GM12878 (cell line): ENCODE results near the gene GARIN5A. TPM values are rescaled to one million over a fixed set of nuclear protein-coding genes. Genes with fewer than 3 reads are reported as not detected.

Experiments used
- ATAC-seq: fragments of 200-7000 bp; cut with Tn5 transposase; 3 replicates; pipeline ENCODE4 v1.9.1; 2020; ENCODE audit warnings: mild to moderate bottlenecking, moderate library complexity
- BruUV-seq: library from RNA; stranded (reverse); fragments of 400-500 nt; replicated peaks from 2 replicates; lab custom pipeline; 2021; lab: Mats Ljungman, UMichigan
- CTCF ChIA-PET: fragments of 300-600 bp; sonication (Branson Sonifier 250); formaldehyde crosslinking; extraction: SDS; loops from one replicate; lab custom pipeline; 2021; ENCODE audit warnings: inconsistent platforms; lab: Yijun Ruan, JAX
- POLR2A ChIA-PET: fragments of 350-600 bp; formaldehyde crosslinking; extraction: SDS; loops from one replicate; lab custom pipeline; 2021; ENCODE audit warnings: inconsistent platforms; lab: Charles Lee
- RAD21 ChIA-PET: fragments of 300-600 bp; sonication (Branson Sonifier 250); formaldehyde crosslinking; loops from one replicate; lab custom pipeline; 2023; ENCODE audit warnings: antibody characterized with exemption; ENCODE audit not compliant: unreplicated experiment; lab: Charles Lee
- SMC1A ChIA-PET: fragments of 300-600 bp; sonication (Branson Sonifier 250); formaldehyde crosslinking; loops from one replicate; lab custom pipeline; 2023; ENCODE audit not compliant: unreplicated experiment, uncharacterized antibody; lab: Charles Lee
- DNase-seq: peaks from one replicate; pipeline ENCODE4 v3.0.0-alpha.2; 2011; ENCODE audit warnings: low read depth, low spot score
- FAIRE-seq: peaks from 3 replicates; lab custom pipeline; 2011; peaks lifted over from hg19 to GRCh38; lab: Jason Lieb, UNC
- H2AFZ ChIP-seq: 2 replicates; pipeline ENCODE4 v1.6.0; 2011; ENCODE audit warnings: low read depth, low read length, control low read depth; ENCODE audit not compliant: control insufficient read depth
- H3K27ac ChIP-seq: 2 replicates; pipeline ENCODE4 v1.5.1; 2011; ENCODE audit warnings: control low read depth; ENCODE audit not compliant: control insufficient read depth, insufficient read depth
- H3K27me3 ChIP-seq, 2 experiments: replicated peaks in 1 of 2; 2 replicates each; pipeline versions ENCODE4 v1.6.0 to v1.6.1; 2011; ENCODE audit warnings: low read length in 1 of 2; ENCODE audit not compliant: control insufficient read depth in 2 of 2, insufficient read depth in 2 of 2
- H3K36me3 ChIP-seq, 2 experiments: 2 replicates each; pipeline ENCODE4 v1.5.1; 2011; ENCODE audit warnings: low read length in 1 of 2; ENCODE audit not compliant: control insufficient read depth in 2 of 2, insufficient read depth in 2 of 2
- H3K4me1 ChIP-seq: 2 replicates; pipeline ENCODE4 v1.6.1; 2011; ENCODE audit warnings: mild to moderate bottlenecking, low read length, moderate library complexity, mixed read lengths; ENCODE audit not compliant: control insufficient read depth, insufficient read depth
- H3K4me2 ChIP-seq: 2 replicates; pipeline ENCODE4 v1.6.0; 2011; ENCODE audit warnings: control low read depth; ENCODE audit not compliant: control insufficient read depth, insufficient read depth
- H3K4me3 ChIP-seq: fragments of 200-600 bp; sonication (generic); 2 replicates; pipeline ENCODE4 v1.5.1; 2016
- H3K79me2 ChIP-seq: 2 replicates; pipeline ENCODE4 v1.6.0; 2011; ENCODE audit warnings: low read length; ENCODE audit not compliant: control insufficient read depth, insufficient read depth
- H3K9ac ChIP-seq: 2 replicates; pipeline ENCODE4 v1.8.0; 2011; ENCODE audit warnings: low read length, control low read depth, mixed read lengths; ENCODE audit not compliant: control insufficient read depth, insufficient read depth
- H3K9me3 ChIP-seq: replicated peaks from 3 replicates; pipeline ENCODE4 v1.5.1; 2011; ENCODE audit warnings: mild to moderate bottlenecking, low read length; ENCODE audit not compliant: control insufficient read depth, insufficient read depth
- H4K20me1 ChIP-seq: 2 replicates; pipeline ENCODE4 v1.6.0; 2011; ENCODE audit not compliant: control insufficient read depth, insufficient read depth
- BHLHE40 ChIP-seq, 2 experiments: fragments of 450-650 bp in 1 of 2; IDR thresholded peaks; 2 replicates each; pipeline ENCODE4 v1.6.1; 2011 to 2017; ENCODE audit warnings: low read depth in 2 of 2, borderline replicate concordance in 1 of 2, improper control_type of control experiment in 1 of 2, low read length in 1 of 2, mild to moderate bottlenecking in 1 of 2
- E2F8 ChIP-seq: fragments of 450-650 bp; IDR thresholded peaks from 2 replicates; pipeline ENCODE4 v1.6.1; 2018; ENCODE audit warnings: mild to moderate bottlenecking, low read depth, moderate library complexity; ENCODE audit not compliant: partially characterized antibody
- E4F1 ChIP-seq: fragments of 450-650 bp; IDR thresholded peaks from 2 replicates; pipeline ENCODE4 v1.6.1; 2018; ENCODE audit warnings: borderline replicate concordance, mild to moderate bottlenecking; ENCODE audit not compliant: partially characterized antibody
- IKZF1 ChIP-seq: fragments of 450-650 bp; conservative IDR thresholded peaks from 2 replicates; pipeline ENCODE4 v1.6.1; 2017; ENCODE audit warnings: antibody characterized with exemption, mild to moderate bottlenecking
- JUNB ChIP-seq: IDR thresholded peaks from 2 replicates; pipeline ENCODE4 v1.6.1; 2016; ENCODE audit warnings: antibody characterized with exemption, mild to moderate bottlenecking
- TCF3 ChIP-seq: IDR thresholded peaks from 2 replicates; pipeline ENCODE4 v1.6.1; 2012; ENCODE audit warnings: low read depth, mild to moderate bottlenecking, low read length, borderline replicate concordance; ENCODE audit not compliant: insufficient read depth
- ZNF207 ChIP-seq: fragments of 450-650 bp; IDR thresholded peaks from 2 replicates; pipeline ENCODE4 v1.6.1; 2014; ENCODE audit warnings: antibody characterized with exemption, mild to moderate bottlenecking, borderline replicate concordance
- WGBS: methylation state at CpG from one replicate; pipeline ENCODE4 v1.1.6; 2016; ENCODE audit warnings: low lambda C conversion rate; ENCODE audit not compliant: insufficient replicate concordance, insufficient coverage; ENCODE audit errors: missing lambda C conversion rate; 5-methylcytosine and 5-hydroxymethylcytosine counted together
- in situ Hi-C: fragments of 300-500 bp; cut with MboI; formaldehyde crosslinking; loops from 9 replicates; pipeline ENCODE4 v1.14.3; 2018; ENCODE audit warnings: mixed read lengths
- intact Hi-C: fragments of 100-400 bp; cut with micrococcal nuclease; formaldehyde crosslinking; loops from one replicate; pipeline ENCODE4 v1.14.2; 2022; ENCODE audit not compliant: unreplicated experiment
- polyA plus RNA-seq, 11 experiments: library from polyadenylated mRNA; depleted of rRNA in 4 of 11; unstranded in 6 of 11; stranded (reverse) in 5 of 11; fragments of >200 nt; fragmentation: Nextera tagmentation in 4 of 11; fragmentation: Illumina TruSeq in 1 of 11; extraction: Ambion mirVana in 4 of 11; extraction: Trizol in 1 of 11; gene quantifications; 1 replicate in 1 of 11; 2 replicates in 10 of 11; pipeline versions ENCODE4 v1.2.1 to v1.2.3, GENCODE V29; 2011 to 2016; ENCODE audit warnings: inconsistent platforms in 2 of 11, missing spikeins in 2 of 11, low read depth in 1 of 11
- total RNA-seq, 4 experiments: library from RNA; depleted of rRNA in 3 of 4; stranded (reverse); fragments of >200 nt in 3 of 4; fragmentation: Illumina TruSeq in 1 of 4; extraction: Trizol in 1 of 4; gene quantifications; 2 replicates each; pipeline versions ENCODE4 v1.2.1 to v1.2.3, GENCODE V29; 2013 to 2021

GARIN5A gene
- total and polyA plus RNA-seq, 10 of the 15 experiments (the other 5 are each of a cell fraction or from before 2014, with no cell fraction given): 0.18 to 1.2 (median 0.24) TPM; not detected in 6

- no TSS peak for BruUV-seq
These were observed 15.8 kb upstream of the GARIN5A start for GRCh38 chr19:50492303-50493052.

GRCh38 chr19:50490991-50491472 lies 14.4 kb upstream of the GARIN5A start:
- ChIA-PET CTCF (no interaction called here), POLR2A (interaction anchor here (0.5 kb wide), 1 partner anchor 442 kb away, joined by 3 read pairs; no protein-coding TSS in a partner anchor), RAD21 (no interaction called here), SMC1A (interaction anchor here (1.3 kb wide), 1 partner anchor 30 kb away, joined by 3 read pairs; no protein-coding TSS in a partner anchor)
- Histone ChIP-seq H3K4me2 (no peak overlapping the region), H3K79me2 (no peaks in the 10 kb centered on the region), H3K9ac (no peak overlapping the region), H3K36me3 (no peaks in the 10 kb centered on the region), H3K9me3 (peaks cover 3% of the 10 kb centered on the region; the same call in 2 of the 3 replicates), H3K27me3 (no peaks in the 10 kb centered on the region), H3K4me3 (no peak overlapping the region), H4K20me1 (no peaks in the 10 kb centered on the region), H3K27ac (no peak overlapping the region), H2AFZ (no peak overlapping the region), H3K4me1 (no peaks in the 10 kb centered on the region)
- in situ Hi-C loops (no loop called here), intact Hi-C loops (no loop called here)
- FAIRE-seq (no peak), ATAC-seq (no peak), DNase-seq (no peak)
- BruUV-seq: no TSS peak
- 57% methylated on average over 21 of the region's 26 CpGs for WGBS
- no peak for TF ChIP-seq E4F1
- TF ChIP-seq E2F8: no peak
- TF ChIP-seq TCF3: no peak
- TF ChIP-seq ZNF207: no peak
- no peak for TF ChIP-seq JUNB

More at GRCh38 chr19:50492303-50493052, 15.8 kb upstream of the GARIN5A start:
- ChIA-PET RAD21 (no interaction called here), SMC1A (interaction anchor here (0.6 kb wide), 1 partner anchor 41 kb away, joined by 3 read pairs; no protein-coding TSS in a partner anchor), CTCF (no interaction called here), POLR2A (interaction anchor here (0.6 kb wide), 1 partner anchor 41 kb away, joined by 4 read pairs; no protein-coding TSS in a partner anchor)
- Histone ChIP-seq H4K20me1 (no peaks in the 10 kb centered on the region), H3K4me2 (no peak overlapping the region), H2AFZ (no peak overlapping the region), H3K27ac (no peak overlapping the region), H3K36me3 (no peaks in the 10 kb centered on the region), H3K4me1 (no peaks in the 10 kb centered on the region), H3K27me3 (no peaks in the 10 kb centered on the region), H3K9me3 (no peaks in the 10 kb centered on the region), H3K4me3 (no peak overlapping the region), H3K9ac (no peak overlapping the region), H3K79me2 (no peaks in the 10 kb centered on the region)
- TF ChIP-seq IKZF1 (0 out of 2 replicates have a peak, but pooled peaks have one; percentile 14), BHLHE40 (IDR thresholded peaks at IDR 0.05; ENCODE audit: borderline replicate concordance in 1 of 2, low read depth in 2 of 2, low read length in 1 of 2) (no peak)
- WGBS: 9% methylated on average over 9 of the region's 12 CpGs
- in situ Hi-C loops (no loop called here), intact Hi-C loops (no loop called here)
- ATAC-seq (peak; percentile 78), DNase-seq (no peak), FAIRE-seq (no peak)
